ENCODE measurements around the gene UBE2R2.
"Not testable (repeated sequence)": the region's sequence is repeated elsewhere in the genome, so short reads cannot be mapped to it uniquely, and the experiment has no call there.

The UBE2R2 gene

DNA sequence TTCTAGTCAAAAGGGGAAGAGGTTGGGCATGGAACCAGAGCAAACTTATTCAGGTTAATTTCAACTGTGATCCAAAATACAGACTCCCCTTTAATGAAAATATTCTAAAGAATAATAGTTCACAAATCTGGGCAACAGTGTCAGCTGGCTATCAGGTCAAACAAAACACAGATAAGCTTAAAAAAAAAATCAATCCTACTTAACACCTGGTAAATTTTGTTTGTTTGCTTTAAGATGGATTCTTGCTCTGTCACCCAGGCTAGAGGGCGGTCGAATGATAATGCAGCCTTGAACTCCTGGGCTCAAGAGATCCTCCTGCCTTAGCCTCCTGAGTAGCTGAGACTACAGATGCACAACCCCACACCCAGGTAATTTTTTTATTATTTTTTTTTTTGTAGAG, 142.8 kb downstream of the UBE2R2 start:
- no peak for DNase-seq (ENCODE audit: low read depth)
- TF ChIP-seq POLR2A (IDR thresholded peaks at IDR 0.05; ENCODE audit: extremely low read depth, insufficient read length) (no peak), MYC (IDR thresholded peaks at IDR 0.05; ENCODE audit: low read depth, low read length) (no peak)
- TF ChIP-seq, protein P1, sequence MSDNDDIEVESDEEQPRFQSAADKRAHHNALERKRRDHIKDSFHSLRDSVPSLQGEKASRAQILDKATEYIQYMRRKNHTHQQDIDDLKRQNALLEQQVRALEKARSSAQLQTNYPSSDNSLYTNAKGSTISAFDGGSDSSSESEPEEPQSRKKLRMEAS (IDR thresholded peaks at IDR 0.05; ENCODE audit: low read depth, low read length): no peak
- TF ChIP-seq, protein P2, sequence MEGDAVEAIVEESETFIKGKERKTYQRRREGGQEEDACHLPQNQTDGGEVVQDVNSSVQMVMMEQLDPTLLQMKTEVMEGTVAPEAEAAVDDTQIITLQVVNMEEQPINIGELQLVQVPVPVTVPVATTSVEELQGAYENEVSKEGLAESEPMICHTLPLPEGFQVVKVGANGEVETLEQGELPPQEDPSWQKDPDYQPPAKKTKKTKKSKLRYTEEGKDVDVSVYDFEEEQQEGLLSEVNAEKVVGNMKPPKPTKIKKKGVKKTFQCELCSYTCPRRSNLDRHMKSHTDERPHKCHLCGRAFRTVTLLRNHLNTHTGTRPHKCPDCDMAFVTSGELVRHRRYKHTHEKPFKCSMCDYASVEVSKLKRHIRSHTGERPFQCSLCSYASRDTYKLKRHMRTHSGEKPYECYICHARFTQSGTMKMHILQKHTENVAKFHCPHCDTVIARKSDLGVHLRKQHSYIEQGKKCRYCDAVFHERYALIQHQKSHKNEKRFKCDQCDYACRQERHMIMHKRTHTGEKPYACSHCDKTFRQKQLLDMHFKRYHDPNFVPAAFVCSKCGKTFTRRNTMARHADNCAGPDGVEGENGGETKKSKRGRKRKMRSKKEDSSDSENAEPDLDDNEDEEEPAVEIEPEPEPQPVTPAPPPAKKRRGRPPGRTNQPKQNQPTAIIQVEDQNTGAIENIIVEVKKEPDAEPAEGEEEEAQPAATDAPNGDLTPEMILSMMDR (IDR thresholded peaks at IDR 0.05; ENCODE audit: low read depth, low read length): no peak
- H3K4me3 ChIP-seq (ENCODE audit: low read depth, low read length): no peak overlapping the region

DNA sequence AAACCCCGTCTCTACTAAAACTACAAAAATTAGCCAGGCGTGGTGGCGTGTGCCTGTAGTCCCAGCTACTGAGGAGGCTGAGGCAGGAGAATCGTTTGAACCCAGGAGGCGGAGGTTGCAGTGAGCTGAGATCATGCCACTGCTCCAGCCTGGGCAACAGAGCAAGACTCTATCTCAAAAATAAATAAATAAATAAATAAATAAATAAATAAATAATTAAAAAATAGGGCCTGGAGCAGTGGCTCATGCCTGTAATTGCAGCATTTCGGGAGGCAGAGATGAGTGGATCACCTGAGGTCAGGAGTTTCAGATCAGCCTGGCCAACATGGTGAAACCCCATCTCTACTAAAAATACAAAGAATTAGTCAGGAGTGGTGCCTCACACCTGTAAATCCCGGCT, 145.5 kb downstream of the UBE2R2 start:
- DNase-seq (ENCODE audit: low read depth); H3K4me3 ChIP-seq (ENCODE audit: low read depth, low read length): not testable (repeated sequence)

DNA sequence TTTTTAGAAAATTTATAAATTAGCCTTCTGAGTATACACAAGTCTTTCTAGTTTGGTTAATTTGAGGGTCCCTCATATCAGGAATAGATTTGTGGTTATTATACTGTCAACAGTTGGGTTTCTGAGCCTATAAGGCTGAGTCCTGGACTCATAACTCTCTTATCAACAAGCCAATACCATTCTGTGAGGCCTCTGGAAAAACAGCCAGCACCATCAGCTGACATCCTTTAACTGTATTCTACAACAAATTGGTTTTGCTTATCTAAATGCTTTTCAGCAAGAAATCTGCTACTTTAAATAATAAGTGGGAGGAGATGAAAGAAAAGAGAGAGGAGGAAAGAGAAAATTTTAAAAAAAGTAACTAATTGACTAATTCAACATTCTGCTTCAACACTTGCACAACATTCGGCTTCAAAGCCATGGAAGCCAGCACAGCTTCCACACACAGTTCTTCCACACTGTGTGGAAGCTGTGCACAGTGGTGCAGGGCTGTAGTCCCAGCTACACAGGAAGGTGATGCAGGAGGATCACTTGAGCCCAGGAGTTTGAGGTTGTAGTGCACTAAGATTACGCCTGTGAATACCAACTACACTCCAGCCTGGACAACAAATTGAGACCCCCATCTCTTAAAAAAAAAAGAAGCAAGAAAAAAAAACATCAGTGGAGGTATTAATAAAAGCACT, 147.3 kb downstream of the UBE2R2 start:
- no peak for DNase-seq (ENCODE audit: low read depth)
- no peak overlapping the region for H3K4me3 ChIP-seq (ENCODE audit: low read depth, low read length)
- TF ChIP-seq, protein P2 (IDR thresholded peaks at IDR 0.05; ENCODE audit: low read depth, low read length): no peak
- TF ChIP-seq MYC (IDR thresholded peaks at IDR 0.05; ENCODE audit: low read depth, low read length): no peak
- TF ChIP-seq POLR2A (IDR thresholded peaks at IDR 0.05; ENCODE audit: extremely low read depth, insufficient read length): no peak
